SH-SY5Y (cell line): ENCODE data around the gene DPM2.

Experiments used
- GATA2 ChIP-seq: IDR thresholded peaks from 2 replicates; pipeline ENCODE4 v1.6.1; 2011; ENCODE audit warnings: mild to moderate bottlenecking, low read depth, low read length
- GATA3 ChIP-seq: IDR thresholded peaks from 2 replicates; pipeline ENCODE4 v1.6.1; 2011; ENCODE audit warnings: low read depth, mild to moderate bottlenecking, low read length, moderate library complexity

GRCh38 chr9:127968700-127969383, 31.2 kb upstream of the DPM2 start:
- TF ChIP-seq GATA3 = no peak
- TF ChIP-seq GATA2 = no peak
